ENCODE results near the gene SIK2.
A peak's percentile ranks its signal among the peaks of the same experiment; 100 is the strongest.

SIK2 gene

DNA sequence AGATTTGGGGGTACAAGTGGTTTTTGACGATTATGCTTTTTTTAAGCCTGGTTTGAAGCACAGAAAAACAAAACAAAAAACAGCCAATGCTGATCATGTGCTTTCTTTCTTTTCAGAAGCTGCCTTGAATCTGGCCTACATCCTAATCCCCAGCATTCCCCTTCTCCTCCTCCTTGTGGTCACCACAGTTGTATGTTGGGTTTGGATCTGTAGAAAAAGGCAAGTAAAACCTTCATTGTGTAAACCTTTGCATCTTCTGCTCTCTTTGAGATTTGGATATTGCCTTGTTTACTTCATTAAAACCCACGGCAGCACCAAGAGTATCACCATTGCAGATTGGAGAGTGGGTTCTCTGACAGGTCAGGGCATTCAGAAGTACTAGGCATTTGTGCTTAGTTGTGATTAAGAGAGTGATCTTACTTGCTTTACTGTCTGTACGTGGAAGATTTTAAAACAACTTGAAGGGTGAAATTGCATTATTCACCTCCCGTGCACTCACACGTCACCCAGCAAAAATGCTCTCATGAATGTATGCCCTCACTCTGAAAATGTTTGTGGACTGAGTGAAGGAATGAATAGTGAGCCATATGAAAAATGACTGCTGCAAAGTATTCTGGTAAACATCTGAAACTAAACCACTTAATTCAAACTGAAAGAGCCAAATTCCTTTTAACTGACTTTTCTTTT lies 44.7 kb upstream of the SIK2 start (continued):
- TF ChIP-seq, protein P1, sequence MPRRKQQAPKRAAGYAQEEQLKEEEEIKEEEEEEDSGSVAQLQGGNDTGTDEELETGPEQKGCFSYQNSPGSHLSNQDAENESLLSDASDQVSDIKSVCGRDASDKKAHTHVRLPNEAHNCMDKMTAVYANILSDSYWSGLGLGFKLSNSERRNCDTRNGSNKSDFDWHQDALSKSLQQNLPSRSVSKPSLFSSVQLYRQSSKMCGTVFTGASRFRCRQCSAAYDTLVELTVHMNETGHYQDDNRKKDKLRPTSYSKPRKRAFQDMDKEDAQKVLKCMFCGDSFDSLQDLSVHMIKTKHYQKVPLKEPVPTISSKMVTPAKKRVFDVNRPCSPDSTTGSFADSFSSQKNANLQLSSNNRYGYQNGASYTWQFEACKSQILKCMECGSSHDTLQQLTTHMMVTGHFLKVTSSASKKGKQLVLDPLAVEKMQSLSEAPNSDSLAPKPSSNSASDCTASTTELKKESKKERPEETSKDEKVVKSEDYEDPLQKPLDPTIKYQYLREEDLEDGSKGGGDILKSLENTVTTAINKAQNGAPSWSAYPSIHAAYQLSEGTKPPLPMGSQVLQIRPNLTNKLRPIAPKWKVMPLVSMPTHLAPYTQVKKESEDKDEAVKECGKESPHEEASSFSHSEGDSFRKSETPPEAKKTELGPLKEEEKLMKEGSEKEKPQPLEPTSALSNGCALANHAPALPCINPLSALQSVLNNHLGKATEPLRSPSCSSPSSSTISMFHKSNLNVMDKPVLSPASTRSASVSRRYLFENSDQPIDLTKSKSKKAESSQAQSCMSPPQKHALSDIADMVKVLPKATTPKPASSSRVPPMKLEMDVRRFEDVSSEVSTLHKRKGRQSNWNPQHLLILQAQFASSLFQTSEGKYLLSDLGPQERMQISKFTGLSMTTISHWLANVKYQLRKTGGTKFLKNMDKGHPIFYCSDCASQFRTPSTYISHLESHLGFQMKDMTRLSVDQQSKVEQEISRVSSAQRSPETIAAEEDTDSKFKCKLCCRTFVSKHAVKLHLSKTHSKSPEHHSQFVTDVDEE (CRISPR knock-in tag; IDR thresholded peaks at IDR 0.05) = no peak
- TF ChIP-seq TCF4 (CRISPR knock-in tag; IDR thresholded peaks at IDR 0.05; ENCODE audit: borderline replicate concordance) = no peak
- TF ChIP-seq ZNF565 (CRISPR knock-in tag; conservative IDR thresholded peaks at IDR 0.05; ENCODE audit: low read depth) = no peak
- TF ChIP-seq, protein P2, sequence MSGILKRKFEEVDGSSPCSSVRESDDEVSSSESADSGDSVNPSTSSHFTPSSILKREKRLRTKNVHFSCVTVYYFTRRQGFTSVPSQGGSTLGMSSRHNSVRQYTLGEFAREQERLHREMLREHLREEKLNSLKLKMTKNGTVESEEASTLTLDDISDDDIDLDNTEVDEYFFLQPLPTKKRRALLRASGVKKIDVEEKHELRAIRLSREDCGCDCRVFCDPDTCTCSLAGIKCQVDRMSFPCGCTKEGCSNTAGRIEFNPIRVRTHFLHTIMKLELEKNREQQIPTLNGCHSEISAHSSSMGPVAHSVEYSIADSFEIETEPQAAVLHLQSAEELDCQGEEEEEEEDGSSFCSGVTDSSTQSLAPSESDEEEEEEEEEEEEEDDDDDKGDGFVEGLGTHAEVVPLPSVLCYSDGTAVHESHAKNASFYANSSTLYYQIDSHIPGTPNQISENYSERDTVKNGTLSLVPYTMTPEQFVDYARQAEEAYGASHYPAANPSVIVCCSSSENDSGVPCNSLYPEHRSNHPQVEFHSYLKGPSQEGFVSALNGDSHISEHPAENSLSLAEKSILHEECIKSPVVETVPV (CRISPR knock-in tag; IDR thresholded peaks at IDR 0.05) = peak; percentile 80
- TF ChIP-seq RARB (CRISPR knock-in tag; IDR thresholded peaks at IDR 0.05) = no peak
- 0 out of 2 replicates have a peak, but pooled peaks have one; percentile 64 for TF ChIP-seq ZFP3 (CRISPR knock-in tag; IDR thresholded peaks at IDR 0.05)
- TF ChIP-seq ARNTL (CRISPR knock-in tag; IDR thresholded peaks at IDR 0.05; ENCODE audit: borderline replicate concordance, low read depth) = no peak
- no peak for TF ChIP-seq OSR1 (CRISPR knock-in tag; IDR thresholded peaks at IDR 0.05)
- TF ChIP-seq SNAI2 (CRISPR knock-in tag; IDR thresholded peaks at IDR 0.05) = peak; percentile 88; the same call in 1 of the 2 replicates
- peak; percentile 93 for TF ChIP-seq ZC3H10 (CRISPR knock-in tag; IDR thresholded peaks at IDR 0.05)
- TF ChIP-seq ZNF70 (CRISPR knock-in tag; IDR thresholded peaks at IDR 0.05) = no peak
- no peak for TF ChIP-seq ZFP30 (CRISPR knock-in tag; IDR thresholded peaks at IDR 0.05)
- peak; percentile 6; the same call in 1 of the 2 replicates for TF ChIP-seq ESRRG (CRISPR knock-in tag; IDR thresholded peaks at IDR 0.05)

DNA sequence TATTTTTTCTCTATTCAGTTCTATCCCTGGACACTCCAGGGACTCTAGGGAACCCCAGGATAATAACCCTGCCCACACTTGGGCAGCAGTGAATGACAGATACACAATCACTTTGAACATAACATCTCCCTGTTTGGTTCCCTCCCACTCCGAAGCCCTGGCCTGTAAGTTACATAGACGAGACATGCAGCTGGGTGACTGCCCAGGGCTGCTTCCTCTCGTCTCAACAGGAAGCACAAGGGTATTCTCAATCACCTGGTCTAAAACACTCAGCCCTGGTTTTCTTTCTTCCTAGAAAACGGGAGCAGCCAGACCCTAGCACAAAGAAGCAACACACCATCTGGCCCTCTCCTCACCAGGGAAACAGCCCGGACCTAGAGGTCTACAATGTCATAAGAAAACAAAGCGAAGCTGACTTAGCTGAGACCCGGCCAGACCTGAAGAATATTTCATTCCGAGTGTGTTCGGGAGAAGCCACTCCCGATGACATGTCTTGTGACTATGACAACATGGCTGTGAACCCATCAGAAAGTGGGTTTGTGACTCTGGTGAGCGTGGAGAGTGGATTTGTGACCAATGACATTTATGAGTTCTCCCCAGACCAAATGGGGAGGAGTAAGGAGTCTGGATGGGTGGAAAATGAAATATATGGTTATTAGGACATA lies 42.3 kb upstream of the SIK2 start:
- ATAC-seq = no peak

DNA sequence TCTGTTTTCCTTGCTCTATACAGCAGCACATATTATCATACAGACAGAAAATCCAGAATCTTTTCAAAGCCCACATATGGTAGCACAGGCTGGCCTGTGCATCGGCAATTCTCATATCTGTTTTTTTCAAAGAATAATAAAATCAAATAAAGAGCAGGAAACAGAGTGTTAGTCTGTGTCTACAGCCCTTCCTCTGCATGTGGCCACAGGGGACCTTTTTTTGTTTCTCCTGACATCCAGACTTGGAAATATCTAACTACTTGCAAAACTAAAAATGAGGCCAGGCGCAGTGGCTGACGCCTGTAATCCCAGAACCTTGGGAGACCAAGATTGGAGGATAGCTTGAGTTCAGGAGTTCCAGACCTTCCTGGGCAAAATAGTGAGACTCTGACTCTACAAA lies 41.4 kb upstream of the SIK2 start:
- TF ChIP-seq ZNF8 (CRISPR knock-in tag; IDR thresholded peaks at IDR 0.05) (no peak), ZC3H10 (CRISPR knock-in tag; IDR thresholded peaks at IDR 0.05) (no peak), PPARA (CRISPR knock-in tag; IDR thresholded peaks at IDR 0.05; ENCODE audit: borderline replicate concordance) (no peak), GLIS3 (CRISPR knock-in tag; IDR thresholded peaks at IDR 0.05) (no peak), TOX (CRISPR knock-in tag; IDR thresholded peaks at IDR 0.05; ENCODE audit: borderline replicate concordance) (no peak), OSR1 (CRISPR knock-in tag; IDR thresholded peaks at IDR 0.05) (no peak), ZNF70 (CRISPR knock-in tag; IDR thresholded peaks at IDR 0.05) (no peak)
- TF ChIP-seq, protein P3, sequence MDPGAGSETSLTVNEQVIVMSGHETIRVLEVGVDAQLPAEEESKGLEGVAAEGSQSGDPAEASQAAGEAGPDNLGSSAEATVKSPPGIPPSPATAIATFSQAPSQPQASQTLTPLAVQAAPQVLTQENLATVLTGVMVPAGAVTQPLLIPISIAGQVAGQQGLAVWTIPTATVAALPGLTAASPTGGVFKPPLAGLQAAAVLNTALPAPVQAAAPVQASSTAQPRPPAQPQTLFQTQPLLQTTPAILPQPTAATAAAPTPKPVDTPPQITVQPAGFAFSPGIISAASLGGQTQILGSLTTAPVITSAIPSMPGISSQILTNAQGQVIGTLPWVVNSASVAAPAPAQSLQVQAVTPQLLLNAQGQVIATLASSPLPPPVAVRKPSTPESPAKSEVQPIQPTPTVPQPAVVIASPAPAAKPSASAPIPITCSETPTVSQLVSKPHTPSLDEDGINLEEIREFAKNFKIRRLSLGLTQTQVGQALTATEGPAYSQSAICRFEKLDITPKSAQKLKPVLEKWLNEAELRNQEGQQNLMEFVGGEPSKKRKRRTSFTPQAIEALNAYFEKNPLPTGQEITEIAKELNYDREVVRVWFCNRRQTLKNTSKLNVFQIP (CRISPR knock-in tag; IDR thresholded peaks at IDR 0.05; ENCODE audit: borderline replicate concordance, low read depth) = no peak
- TF ChIP-seq, protein P4, sequence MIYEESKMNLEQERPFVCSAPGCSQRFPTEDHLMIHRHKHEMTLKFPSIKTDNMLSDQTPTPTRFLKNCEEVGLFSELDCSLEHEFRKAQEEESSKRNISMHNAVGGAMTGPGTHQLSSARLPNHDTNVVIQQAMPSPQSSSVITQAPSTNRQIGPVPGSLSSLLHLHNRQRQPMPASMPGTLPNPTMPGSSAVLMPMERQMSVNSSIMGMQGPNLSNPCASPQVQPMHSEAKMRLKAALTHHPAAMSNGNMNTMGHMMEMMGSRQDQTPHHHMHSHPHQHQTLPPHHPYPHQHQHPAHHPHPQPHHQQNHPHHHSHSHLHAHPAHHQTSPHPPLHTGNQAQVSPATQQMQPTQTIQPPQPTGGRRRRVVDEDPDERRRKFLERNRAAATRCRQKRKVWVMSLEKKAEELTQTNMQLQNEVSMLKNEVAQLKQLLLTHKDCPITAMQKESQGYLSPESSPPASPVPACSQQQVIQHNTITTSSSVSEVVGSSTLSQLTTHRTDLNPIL (CRISPR knock-in tag; IDR thresholded peaks at IDR 0.05; ENCODE audit: low read depth) = no peak
- TF ChIP-seq, protein P1 (CRISPR knock-in tag; IDR thresholded peaks at IDR 0.05) = no peak
- ATAC-seq = no peak

More for the DNA sequence above, 42.3 kb upstream of the SIK2 start:
- TF ChIP-seq TCF4 (CRISPR knock-in tag; IDR thresholded peaks at IDR 0.05; ENCODE audit: borderline replicate concordance) = no peak
